OCI-LY3 (cell line): ENCODE measurements around the gene PTPRCAP.

Experiments used
- H2AFZ ChIP-seq: fragments of 200-600, 300-600 bp; shearing (Covaris generic); 2 replicates; pipeline ENCODE4 v1.6.0; 2014; ENCODE audit warnings: antibody characterized with exemption, low read depth, low read length
- H3K27ac ChIP-seq: fragments of 200-600, 300-600 bp; sonication (generic); 2 replicates; pipeline ENCODE4 v1.5.1; 2014; ENCODE audit warnings: mild to moderate bottlenecking, low read length, moderate library complexity, mixed read lengths
- H3K27me3 ChIP-seq: fragments of 200-600, 300-600 bp; sonication (generic); 2 replicates; pipeline ENCODE4 v1.6.1; 2014; ENCODE audit warnings: low read depth, low read length, mixed read lengths
- H3K36me3 ChIP-seq: fragments of 200-600, 300-600 bp; sonication (generic); replicated peaks from 2 replicates; pipeline ENCODE3; 2014; ENCODE audit warnings: low read depth, low read length, mixed read lengths
- H3K4me1 ChIP-seq: fragments of 300-600, 200-600 bp; sonication (generic); 2 replicates; pipeline ENCODE4 v1.6.1; 2014; ENCODE audit warnings: low read length, mixed read lengths
- H3K4me2 ChIP-seq: fragments of 200-600, 300-600 bp; sonication (generic); 2 replicates; pipeline ENCODE4 v1.6.1; 2014; ENCODE audit warnings: low read length, mixed read lengths
- H3K4me3 ChIP-seq: fragments of 300-600, 200-600 bp; sonication (generic); 2 replicates; pipeline ENCODE4 v1.5.1; 2014; ENCODE audit warnings: antibody characterized with exemption, mild to moderate bottlenecking, low read length, moderate library complexity
- H3K79me2 ChIP-seq: fragments of 300-600, 200-600 bp; shearing (Covaris generic); 2 replicates; pipeline ENCODE4 v1.6.1; 2014; ENCODE audit warnings: mild to moderate bottlenecking, low read length, mixed read lengths
- H3K9ac ChIP-seq: fragments of 300-600, 200-600 bp; shearing (Covaris generic); 2 replicates; pipeline ENCODE4 v1.6.0; 2014; ENCODE audit warnings: mild to moderate bottlenecking, low read length, moderate library complexity
- H3K9me3 ChIP-seq: fragments of 200-600, 300-600 bp; shearing (Covaris generic); 2 replicates; pipeline ENCODE4 v1.6.1; 2014; ENCODE audit warnings: low read length, mixed read lengths; ENCODE audit not compliant: insufficient read depth
- H4K20me1 ChIP-seq: fragments of 200-600, 300-600 bp; sonication (generic); 2 replicates; pipeline ENCODE4 v1.6.1; 2016; ENCODE audit warnings: low read length, mixed read lengths; ENCODE audit not compliant: insufficient read depth
- EZH2phosphoT487 ChIP-seq: fragments of 200-600 bp; shearing (Covaris generic); IDR thresholded peaks from 2 replicates; pipeline ENCODE4 v1.6.1; 2018; ENCODE audit warnings: antibody characterized with exemption, mixed run types, low read depth
- TF ChIP-seq, protein P1 (sequence below): fragments of 200-600, 300-600 bp; sonication (generic); IDR thresholded peaks from 2 replicates; pipeline ENCODE4 v1.5.1; 2014; ENCODE audit warnings: antibody characterized with exemption, low read length, low read depth

The PTPRCAP gene

DNA sequence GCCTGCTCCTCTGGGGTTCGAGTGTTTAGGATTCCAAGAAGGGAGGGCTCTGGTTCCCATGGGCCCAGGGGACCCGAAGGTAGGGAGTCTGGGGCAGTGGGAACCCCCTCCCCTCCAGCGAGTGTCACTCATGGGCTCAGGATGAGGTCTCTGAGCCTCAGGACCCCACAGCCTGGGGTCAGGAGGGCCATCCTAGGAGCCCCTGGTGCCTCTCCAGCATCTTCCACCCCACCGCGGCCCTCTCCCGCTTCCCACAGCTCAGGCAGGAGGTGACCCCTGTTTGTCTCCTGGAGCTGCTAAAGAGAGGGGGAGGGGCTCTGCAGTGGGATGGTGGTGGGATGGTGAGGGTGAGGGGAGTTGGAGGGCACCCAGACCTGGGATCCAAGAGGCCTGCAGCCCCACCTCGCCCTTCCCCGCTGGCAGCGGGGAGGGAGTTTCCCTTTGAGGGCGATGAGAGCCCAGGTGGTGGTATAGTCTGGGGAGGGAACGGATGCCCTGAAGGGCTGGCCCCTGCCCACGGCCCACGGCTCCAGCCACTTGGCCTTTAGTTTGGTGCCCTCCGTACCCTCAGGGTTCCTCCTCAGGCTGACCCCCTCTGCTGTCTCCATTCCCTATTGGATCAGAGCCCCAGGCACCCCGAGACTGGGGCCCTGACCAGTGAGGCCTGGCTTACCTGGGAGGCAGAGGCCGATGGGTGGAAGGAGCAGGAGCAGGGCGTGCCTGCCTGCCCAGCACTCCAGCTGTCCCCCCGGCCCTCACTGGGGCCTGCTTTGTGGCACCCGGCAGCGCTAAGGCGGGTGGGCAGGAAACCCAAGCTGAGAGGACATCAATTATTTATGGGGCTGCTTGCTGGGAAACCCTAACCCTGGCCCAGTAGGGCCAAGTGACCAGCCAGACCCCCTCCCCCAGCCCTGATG, 16.6 kb upstream of the PTPRCAP start:
- no peaks in the 10 kb centered on the region; the same call in 1 of the 2 replicates for H3K9me3 ChIP-seq
- H2AFZ ChIP-seq, result no peak overlapping the region
- no peak for TF ChIP-seq EZH2phosphoT487
- TF ChIP-seq, protein P1, sequence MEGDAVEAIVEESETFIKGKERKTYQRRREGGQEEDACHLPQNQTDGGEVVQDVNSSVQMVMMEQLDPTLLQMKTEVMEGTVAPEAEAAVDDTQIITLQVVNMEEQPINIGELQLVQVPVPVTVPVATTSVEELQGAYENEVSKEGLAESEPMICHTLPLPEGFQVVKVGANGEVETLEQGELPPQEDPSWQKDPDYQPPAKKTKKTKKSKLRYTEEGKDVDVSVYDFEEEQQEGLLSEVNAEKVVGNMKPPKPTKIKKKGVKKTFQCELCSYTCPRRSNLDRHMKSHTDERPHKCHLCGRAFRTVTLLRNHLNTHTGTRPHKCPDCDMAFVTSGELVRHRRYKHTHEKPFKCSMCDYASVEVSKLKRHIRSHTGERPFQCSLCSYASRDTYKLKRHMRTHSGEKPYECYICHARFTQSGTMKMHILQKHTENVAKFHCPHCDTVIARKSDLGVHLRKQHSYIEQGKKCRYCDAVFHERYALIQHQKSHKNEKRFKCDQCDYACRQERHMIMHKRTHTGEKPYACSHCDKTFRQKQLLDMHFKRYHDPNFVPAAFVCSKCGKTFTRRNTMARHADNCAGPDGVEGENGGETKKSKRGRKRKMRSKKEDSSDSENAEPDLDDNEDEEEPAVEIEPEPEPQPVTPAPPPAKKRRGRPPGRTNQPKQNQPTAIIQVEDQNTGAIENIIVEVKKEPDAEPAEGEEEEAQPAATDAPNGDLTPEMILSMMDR, result no peak
- 0 out of 2 replicates have a peak, but pooled peaks cover 2% of the 10 kb centered on the region for H3K27me3 ChIP-seq
- H3K4me3 ChIP-seq, result no peak overlapping the region
- H3K9ac ChIP-seq, result no peak overlapping the region
- no peak overlapping the region for H3K27ac ChIP-seq
- no peaks in the 10 kb centered on the region for H3K79me2 ChIP-seq
- no peak overlapping the region for H3K4me2 ChIP-seq
- H3K36me3 ChIP-seq, result no peaks in the 10 kb centered on the region
- peaks cover 7% of the 10 kb centered on the region for H3K4me1 ChIP-seq
- no peaks in the 10 kb centered on the region for H4K20me1 ChIP-seq

- Histone ChIP-seq H3K4me1 (peaks cover 4% of the 10 kb centered on the region), H3K4me2 (no peak within 1 kb of the TSS), H3K9ac (no peak within 1 kb of the TSS), H3K36me3 (no peaks in the 10 kb centered on the region), H3K27ac (no peak within 1 kb of the TSS), H4K20me1 (no peaks in the 10 kb centered on the region), H2AFZ (no peak within 1 kb of the TSS), H3K9me3 (no peaks in the 10 kb centered on the region), H3K4me3 (no peak within 1 kb of the TSS), H3K27me3 (0 out of 2 replicates have a peak, but pooled peaks cover 2% of the 10 kb centered on the region), H3K79me2 (no peaks in the 10 kb centered on the region)
- TF ChIP-seq, protein P1, result no peak
- TF ChIP-seq EZH2phosphoT487, result no peak
Observed at GRCh38 chr11:67452141-67452952, 14.9 kb upstream of the PTPRCAP start, which contains the start of gene GPR152. TSS of gene GPR152 (minus strand) at chr11:67452729. CDS start at chr11:67452724, 5 bp downstream.

- TF ChIP-seq, protein P1, result no peak
- no peak for TF ChIP-seq EZH2phosphoT487
- no peaks in the 10 kb centered on the region for H3K9me3 ChIP-seq
- no peak overlapping the region for H3K27ac ChIP-seq
- H2AFZ ChIP-seq, result no peak overlapping the region
- H3K36me3 ChIP-seq, result no peaks in the 10 kb centered on the region
- peaks cover 12% of the 10 kb centered on the region for H3K4me1 ChIP-seq
- H3K9ac ChIP-seq, result no peak overlapping the region
- H3K79me2 ChIP-seq, result no peaks in the 10 kb centered on the region
- no peaks in the 10 kb centered on the region for H4K20me1 ChIP-seq
- H3K4me2 ChIP-seq, result no peak overlapping the region
- no peak overlapping the region for H3K4me3 ChIP-seq
- 0 out of 2 replicates have a peak, but pooled peaks cover 2% of the 10 kb centered on the region for H3K27me3 ChIP-seq
Observed at GRCh38 chr11:67451658-67451976, 14.1 kb upstream of the PTPRCAP start.
